IMR-90 (cell line): ENCODE results near the gene CNKSR3. TPM values are rescaled to one million over a fixed set of nuclear protein-coding genes. Genes with fewer than 3 reads are reported as not detected.

Experiments
- ATAC-seq: fragments of 200-7000 bp; cut with Tn5 transposase; 2 replicates; pipeline ENCODE4 v1.9.1; 2020; ENCODE audit warnings: low read depth, mild to moderate bottlenecking, moderate library complexity
- BruUV-seq: library from RNA; stranded (reverse); fragments of 400-500 nt; replicated peaks from 2 replicates; lab custom pipeline; 2021; lab: Mats Ljungman, UMichigan
- CTCF ChIA-PET: fragments of 300-600 bp; formaldehyde crosslinking; extraction: SDS; loops from one replicate; lab custom pipeline; 2021; ENCODE audit warnings: antibody characterized with exemption; lab: Yijun Ruan, JAX
- POLR2A ChIA-PET: fragments of 300-600 bp; sonication (Branson Sonifier 250); formaldehyde crosslinking; loops from one replicate; lab custom pipeline; 2022; ENCODE audit warnings: antibody characterized with exemption; ENCODE audit not compliant: unreplicated experiment; lab: Charles Lee
- DNase-seq: peaks from one replicate; pipeline ENCODE4 v3.0.0; 2013
- H2AFZ ChIP-seq: replicated peaks from 2 replicates; pipeline ENCODE3; 2013; ENCODE audit warnings: low read length, mild to moderate bottlenecking; ENCODE audit not compliant: poor library complexity
- H2AK5ac ChIP-seq: 2 replicates; pipeline ENCODE4 v1.6.1; 2013; ENCODE audit warnings: low read depth, low read length, inconsistent platforms
- H2AK9ac ChIP-seq: replicated peaks from 2 replicates; pipeline ENCODE3; 2013; ENCODE audit warnings: mild to moderate bottlenecking, low read depth, low read length, moderate library complexity; ENCODE audit not compliant: poor library complexity
- H2BK120ac ChIP-seq: 2 replicates; pipeline ENCODE4 v1.6.1; 2013; ENCODE audit warnings: low read depth, low read length, inconsistent platforms
- H2BK15ac ChIP-seq: 3 replicates; pipeline ENCODE4 v1.6.1; 2013; ENCODE audit warnings: low read depth, low read length, inconsistent platforms
- H2BK20ac ChIP-seq: 2 replicates; pipeline ENCODE4 v1.6.1; 2013; ENCODE audit warnings: low read depth, mild to moderate bottlenecking, inconsistent platforms, low read length, moderate library complexity
- H2BK5ac ChIP-seq: 2 replicates; pipeline ENCODE4 v1.6.1; 2013; ENCODE audit warnings: mild to moderate bottlenecking, low read depth, low read length, inconsistent platforms; ENCODE audit not compliant: poor library complexity, severe bottlenecking
- H3K14ac ChIP-seq: replicated peaks from 2 replicates; pipeline ENCODE4 v1.6.1; 2013; ENCODE audit warnings: low read depth, low read length, inconsistent platforms
- H3K18ac ChIP-seq: 2 replicates; pipeline ENCODE4 v1.6.1; 2013; ENCODE audit warnings: low read depth, low read length, control low read depth
- H3K23ac ChIP-seq: 2 replicates; pipeline ENCODE4 v1.6.1; 2013; ENCODE audit warnings: low read depth, low read length, inconsistent platforms
- H3K27ac ChIP-seq: 2 replicates; pipeline ENCODE4 v1.5.1; 2013; ENCODE audit warnings: mild to moderate bottlenecking, control low read depth, low read length; ENCODE audit not compliant: insufficient read depth
- H3K27me3 ChIP-seq: 2 replicates; pipeline ENCODE4 v1.6.1; 2013; ENCODE audit warnings: low read length; ENCODE audit not compliant: control insufficient read depth, insufficient read depth
- H3K36me3 ChIP-seq: 2 replicates; pipeline ENCODE4 v1.6.1; 2013; ENCODE audit warnings: low read length, mixed read lengths; ENCODE audit not compliant: control insufficient read depth, insufficient read depth
- H3K4ac ChIP-seq: 2 replicates; pipeline ENCODE4 v1.6.1; 2013; ENCODE audit warnings: low read depth, low read length, inconsistent platforms
- H3K4me1 ChIP-seq: 2 replicates; pipeline ENCODE4 v1.6.1; 2013; ENCODE audit warnings: low read length, mixed read lengths; ENCODE audit not compliant: control insufficient read depth, insufficient read depth
- H3K4me2 ChIP-seq: 2 replicates; pipeline ENCODE4 v1.6.1; 2013; ENCODE audit warnings: low read depth, mild to moderate bottlenecking, control low read depth, low read length, moderate library complexity
- H3K4me3 ChIP-seq: 2 replicates; pipeline ENCODE4 v1.5.1; 2013; ENCODE audit warnings: low read depth, mild to moderate bottlenecking, control low read depth, low read length, moderate library complexity; ENCODE audit not compliant: insufficient read depth
- H3K56ac ChIP-seq: 2 replicates; pipeline ENCODE4 v1.6.1; 2013; ENCODE audit warnings: low read length, inconsistent platforms; ENCODE audit not compliant: insufficient read depth; ENCODE audit errors: extremely low read depth
- H3K79me1 ChIP-seq, 2 experiments: 2 replicates each; pipeline ENCODE4 v1.6.1; 2013; ENCODE audit warnings: low read length in 2 of 2, inconsistent platforms in 1 of 2, low read depth in 1 of 2
- H3K9ac ChIP-seq: 2 replicates; pipeline ENCODE4 v1.6.1; 2013; ENCODE audit warnings: low read depth, low read length, control low read depth
- H3K9me1 ChIP-seq: 2 replicates; pipeline ENCODE4 v1.6.1; 2013; ENCODE audit warnings: low read length, inconsistent platforms; ENCODE audit not compliant: insufficient read depth
- H3K9me3 ChIP-seq: 2 replicates; pipeline ENCODE4 v1.6.1; 2013; ENCODE audit warnings: low read length; ENCODE audit not compliant: control insufficient read depth, insufficient read depth
- H4K20me1 ChIP-seq: 2 replicates; pipeline ENCODE4 v1.6.1; 2013; ENCODE audit warnings: low read length, inconsistent platforms; ENCODE audit not compliant: insufficient read depth
- H4K5ac ChIP-seq: 2 replicates; pipeline ENCODE4 v1.6.1; 2013; ENCODE audit warnings: mild to moderate bottlenecking, low read depth, low read length, control low read depth
- H4K8ac ChIP-seq, 2 experiments: 2 replicates each; pipeline ENCODE4 v1.6.1; 2013; ENCODE audit warnings: low read depth in 2 of 2, low read length in 2 of 2, control low read depth in 1 of 2, inconsistent platforms in 1 of 2
- H4K91ac ChIP-seq: 2 replicates; pipeline ENCODE4 v1.6.1; 2013; ENCODE audit warnings: low read depth, low read length, inconsistent platforms; ENCODE audit not compliant: insufficient read depth
- CEBPB ChIP-seq: IDR thresholded peaks from 2 replicates; pipeline ENCODE4 v1.6.1; 2012; ENCODE audit warnings: low read depth, low read length, improper control_type of control experiment
- CTCF ChIP-seq: conservative IDR thresholded peaks from 2 replicates; pipeline ENCODE4 v1.5.1; 2012; ENCODE audit warnings: mild to moderate bottlenecking, low read depth, low read length, improper control_type of control experiment
- MXI1 ChIP-seq: IDR thresholded peaks from 2 replicates; pipeline ENCODE4 v1.6.1; 2012; ENCODE audit warnings: low read depth, mild to moderate bottlenecking, low read length, moderate library complexity, borderline replicate concordance
- POLR2A ChIP-seq: IDR thresholded peaks from 2 replicates; pipeline ENCODE4 v1.6.1; 2012; ENCODE audit warnings: mild to moderate bottlenecking, low read depth, low read length
- RFX5 ChIP-seq: IDR thresholded peaks from 2 replicates; pipeline ENCODE4 v1.8.0; 2012; ENCODE audit warnings: low read depth, mild to moderate bottlenecking, low read length, moderate library complexity
- SMC3 ChIP-seq: fragments of 150-350 bp; IDR thresholded peaks from 2 replicates; pipeline ENCODE4 v1.6.1; 2016; ENCODE audit warnings: low read depth, mild to moderate bottlenecking, antibody characterized with exemption, low read length, moderate library complexity
- WGBS, 2 experiments: methylation state at CpG; one replicate each; pipeline versions ENCODE4 v1.1.5 to v1.1.7; 2013; ENCODE audit warnings: missing lambda C conversion rate in 2 of 2; ENCODE audit not compliant: insufficient read length in 1 of 2; ENCODE audit errors: extremely low coverage in 2 of 2; 5-methylcytosine and 5-hydroxymethylcytosine counted together
- dilution Hi-C: fragments of 300-500 bp; cut with HindIII; formaldehyde crosslinking; loops from one replicate; pipeline ENCODE4 v1.14.3; 2018; ENCODE audit warnings: low sequenced_read_pairs; ENCODE audit not compliant: unreplicated experiment
- in situ Hi-C: fragments of 300-500 bp; cut with MboI; formaldehyde crosslinking; loops from 3 replicates; pipeline ENCODE4 v1.14.3; 2019; ENCODE audit warnings: low sequenced_read_pairs, inconsistent platforms, mixed read lengths
- intact Hi-C: fragments of 100-400 bp; cut with micrococcal nuclease; formaldehyde crosslinking; loops from 2 replicates; pipeline ENCODE4 v1.10.0; 2022
- polyA plus RNA-seq, 3 experiments: library from polyadenylated mRNA; depleted of rRNA; stranded (reverse); fragments of >200 nt; gene quantifications; 2 replicates each; pipeline ENCODE4 v1.2.3, GENCODE V29; 2012; ENCODE audit warnings: low replicate concordance in 1 of 3
- total RNA-seq: library from RNA; depleted of rRNA; stranded (reverse); fragments of >200 nt; gene quantifications from 2 replicates; pipeline ENCODE4 v1.2.3, GENCODE V29; 2012

CNKSR3 gene
- total and polyA plus RNA-seq, 2 of the 4 experiments (the other 2 are of a cell fraction) = 6.7 to 15.8 TPM

GRCh38 chr6:154404791-154405400, 105.6 kb downstream of the CNKSR3 start (continued):
- no peak for TF ChIP-seq SMC3

- Histone ChIP-seq H4K20me1 (no peaks in the 10 kb centered on the region), H2BK5ac (peak overlapping the region; percentile 95), H4K5ac (peak overlapping the region; percentile 45), H2AK9ac (peak overlapping the region; percentile 90), H3K27me3 (no peaks in the 10 kb centered on the region), H3K4me2 (peak overlapping the region; percentile 41; the same call in 1 of the 2 replicates), H4K8ac (peak overlapping the region; percentile 19 to 68), H2AFZ (peak overlapping the region; percentile 35), H3K14ac (peak overlapping the region; percentile 92), H3K4me3 (no peak overlapping the region), H3K4ac (peak overlapping the region; percentile 90), H3K9ac (no peak overlapping the region), H3K9me3 (peaks cover 3% of the 10 kb centered on the region), H2BK20ac (peak overlapping the region; percentile 85), H3K79me1 (peaks cover 4 to 20% of the 10 kb centered on the region in 2 experiments; a peak in 3 of 4 replicates), H3K56ac (peak overlapping the region; percentile 79; the same call in 1 of the 2 replicates), H2AK5ac (peak overlapping the region; percentile 68), H3K27ac (peak overlapping the region; percentile 88), H2BK15ac (peak overlapping the region; percentile 67; the same call in 2 of the 3 replicates), H3K36me3 (peaks cover 14% of the 10 kb centered on the region), H2BK120ac (peak overlapping the region; percentile 90), H3K18ac (peak overlapping the region; percentile 93), H3K9me1 (0 out of 2 replicates have a peak, but pooled peaks cover 9% of the 10 kb centered on the region), H3K23ac (peak overlapping the region; percentile 77; the same call in 1 of the 2 replicates), H3K4me1 (peaks cover 22% of the 10 kb centered on the region), H4K91ac (peak overlapping the region; percentile 87)
- 54% methylated on average over 3 of the region's 4 CpGs; no CpG with 5 or more reads in 1 of the 2 experiments for WGBS, 2 experiments
- ChIA-PET POLR2A (no interaction called here), CTCF (interaction anchor here (0.5 kb wide), 1 partner anchor 245 kb away, joined by 4 read pairs; no protein-coding TSS in a partner anchor)
- ATAC-seq = peak; percentile 65
- BruUV-seq = no TSS peak
- intact Hi-C loops (loop anchor here (2.0 to 5.0 kb wide), 2 partner anchors 17 to 126 kb away; no protein-coding TSS in a partner anchor), dilution Hi-C loops (no loop called here), in situ Hi-C loops (no loop called here)
- TF ChIP-seq RFX5 (no peak), POLR2A (no peak), CTCF (no peak), MXI1 (no peak), CEBPB (no peak)
- DNase-seq = peak; percentile 82
These were observed 106.7 kb downstream of the CNKSR3 start for GRCh38 chr6:154403788-154404187.
